Measurements from ENCODE around the gene PPP5C.
A peak's percentile ranks its signal among the peaks of the same experiment; 100 is the strongest.
"Not testable (repeated sequence)": the region's sequence is repeated elsewhere in the genome, so short reads cannot be mapped to it uniquely, and the experiment has no call there.

Gene PPP5C, protein sequence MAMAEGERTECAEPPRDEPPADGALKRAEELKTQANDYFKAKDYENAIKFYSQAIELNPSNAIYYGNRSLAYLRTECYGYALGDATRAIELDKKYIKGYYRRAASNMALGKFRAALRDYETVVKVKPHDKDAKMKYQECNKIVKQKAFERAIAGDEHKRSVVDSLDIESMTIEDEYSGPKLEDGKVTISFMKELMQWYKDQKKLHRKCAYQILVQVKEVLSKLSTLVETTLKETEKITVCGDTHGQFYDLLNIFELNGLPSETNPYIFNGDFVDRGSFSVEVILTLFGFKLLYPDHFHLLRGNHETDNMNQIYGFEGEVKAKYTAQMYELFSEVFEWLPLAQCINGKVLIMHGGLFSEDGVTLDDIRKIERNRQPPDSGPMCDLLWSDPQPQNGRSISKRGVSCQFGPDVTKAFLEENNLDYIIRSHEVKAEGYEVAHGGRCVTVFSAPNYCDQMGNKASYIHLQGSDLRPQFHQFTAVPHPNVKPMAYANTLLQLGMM

DNA sequence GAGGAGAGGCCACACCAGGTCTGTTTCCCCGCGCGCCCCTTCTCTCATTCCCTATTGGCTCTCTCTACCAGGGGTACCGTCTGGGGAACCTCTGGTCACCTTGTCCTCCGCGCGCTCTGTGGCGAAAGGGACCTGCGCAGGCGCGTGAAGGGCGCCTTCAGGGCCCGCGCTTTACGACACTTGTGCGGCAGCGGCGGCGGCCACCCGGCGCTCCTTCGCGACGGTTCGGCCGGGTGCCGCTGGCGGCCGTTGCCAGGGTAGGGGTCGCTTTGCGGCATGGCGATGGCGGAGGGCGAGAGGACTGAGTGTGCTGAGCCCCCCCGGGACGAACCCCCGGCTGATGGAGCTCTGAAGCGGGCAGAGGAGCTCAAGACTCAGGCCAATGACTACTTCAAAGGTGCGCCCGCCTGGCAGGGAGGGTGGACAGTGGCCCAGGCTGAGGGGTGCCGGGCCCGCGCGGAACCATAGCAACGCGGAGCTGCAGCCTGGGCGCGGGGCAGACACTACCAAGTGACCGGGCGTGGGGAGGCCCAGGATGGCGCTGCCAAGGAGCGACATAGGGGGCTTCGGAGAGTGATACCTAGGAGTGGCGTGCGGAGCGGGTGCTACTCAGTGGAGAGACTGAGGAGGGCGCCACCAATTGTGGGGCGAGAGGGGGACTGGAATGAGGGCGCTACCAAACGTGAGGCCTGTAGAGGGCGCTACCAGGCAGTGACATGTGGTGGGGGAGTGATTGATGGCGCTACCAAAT lies at the start of gene PPP5C:
TSS of gene PPP5C (plus strand) at position 267 of the 751 bp plus-strand sequence. CDS start at position 277, 10 bp downstream.
- DNase-seq (ENCODE audit: low read depth in 3 of 3, low spot score in 1 of 3): peak; percentile 63 to 77 (median 69)

DNA sequence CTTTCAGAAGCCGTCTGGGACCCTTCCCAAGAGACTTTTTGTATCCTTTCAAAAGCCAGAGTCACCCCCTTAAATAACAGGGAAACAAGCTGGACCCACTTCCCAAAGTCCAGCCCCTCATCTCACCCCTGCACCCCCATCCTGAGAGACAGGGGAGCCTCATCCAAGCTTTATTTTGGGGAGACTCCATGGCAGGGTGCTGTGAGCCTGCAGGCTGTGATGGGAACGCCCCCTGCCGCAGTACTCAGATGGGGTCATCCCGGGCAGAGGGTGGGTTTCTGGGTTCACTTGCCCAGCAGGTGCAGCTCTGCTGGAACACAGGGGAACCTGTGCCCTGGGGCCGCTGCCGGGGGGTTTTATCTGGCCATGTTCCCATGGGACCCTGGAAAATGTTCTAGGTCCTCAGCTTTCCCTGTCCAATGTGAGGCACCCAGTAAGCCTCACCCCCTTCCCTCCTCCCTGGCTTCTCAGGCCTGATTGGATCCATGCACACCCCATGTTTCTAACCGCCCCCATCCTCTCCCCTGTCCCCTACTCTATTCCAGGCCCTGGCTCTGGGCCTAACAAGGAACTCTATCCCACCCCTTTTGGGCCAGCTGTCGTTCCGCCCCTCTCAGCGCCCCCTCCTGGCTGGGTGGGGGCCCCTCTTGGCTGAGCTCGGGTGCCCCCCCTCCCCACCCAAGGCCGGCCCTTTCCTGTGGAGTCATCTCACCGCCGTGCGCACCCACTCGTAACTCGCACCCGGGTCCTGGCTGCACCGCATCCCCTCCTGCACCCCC lies 49.0 kb upstream of the PPP5C start:
- DNase-seq (ENCODE audit: low read depth in 3 of 3, low spot score in 1 of 3): no peak

DNA sequence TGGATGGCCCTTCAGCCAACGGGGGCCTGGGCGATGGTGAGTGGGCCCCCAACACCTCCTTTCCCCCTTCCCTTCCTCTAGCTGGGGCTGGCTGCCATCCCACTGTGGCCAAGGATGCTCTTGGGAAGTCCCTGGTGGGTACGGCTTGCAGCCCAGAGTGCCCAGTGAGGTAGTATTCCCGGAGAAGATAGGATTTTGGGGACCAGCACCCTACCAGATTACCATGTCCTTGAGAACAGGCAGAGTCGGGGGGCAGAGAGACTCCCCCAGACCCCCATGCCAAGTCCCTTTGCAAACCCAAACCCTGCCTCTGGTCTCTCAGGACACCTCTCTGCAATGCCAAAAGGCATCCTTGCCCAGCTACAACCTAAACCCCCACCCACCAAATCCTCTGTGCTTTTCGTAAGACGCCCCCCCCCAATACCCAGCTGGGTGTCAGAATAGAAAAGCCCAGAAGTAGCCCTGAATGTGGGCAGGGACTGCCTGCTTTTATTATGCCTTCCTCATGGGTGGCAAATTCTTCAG lies 48.3 kb upstream of the PPP5C start:
- DNase-seq (ENCODE audit: low read depth in 3 of 3, low spot score in 1 of 3): no peak

DNA sequence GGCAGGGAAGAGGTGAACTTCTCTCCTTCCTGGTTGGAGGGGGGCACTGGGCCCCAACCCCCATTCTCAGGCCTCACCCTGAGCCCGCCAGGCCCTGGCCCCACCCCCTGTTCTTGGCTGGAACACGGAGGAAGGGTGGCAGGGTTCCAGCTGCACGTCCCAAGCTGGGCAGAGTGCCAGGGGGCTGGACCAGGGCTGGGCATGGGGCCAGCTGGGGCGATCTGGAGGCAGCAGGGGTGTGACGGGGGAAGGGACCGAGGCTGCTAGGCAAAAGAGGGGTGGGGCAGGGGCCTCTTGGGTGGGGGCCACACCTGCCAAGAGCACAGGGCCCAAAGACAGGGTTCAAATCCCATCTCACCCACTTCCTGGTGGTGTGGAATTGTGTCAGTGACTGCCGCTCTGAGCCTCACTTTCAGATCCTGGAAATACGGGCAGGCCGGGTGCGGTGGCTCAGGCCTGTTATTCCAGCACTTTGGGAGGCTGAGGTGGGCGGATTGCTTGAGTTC lies 47.8 kb upstream of the PPP5C start:
- DNase-seq (ENCODE audit: low read depth in 3 of 3, low spot score in 1 of 3): no peak

DNA sequence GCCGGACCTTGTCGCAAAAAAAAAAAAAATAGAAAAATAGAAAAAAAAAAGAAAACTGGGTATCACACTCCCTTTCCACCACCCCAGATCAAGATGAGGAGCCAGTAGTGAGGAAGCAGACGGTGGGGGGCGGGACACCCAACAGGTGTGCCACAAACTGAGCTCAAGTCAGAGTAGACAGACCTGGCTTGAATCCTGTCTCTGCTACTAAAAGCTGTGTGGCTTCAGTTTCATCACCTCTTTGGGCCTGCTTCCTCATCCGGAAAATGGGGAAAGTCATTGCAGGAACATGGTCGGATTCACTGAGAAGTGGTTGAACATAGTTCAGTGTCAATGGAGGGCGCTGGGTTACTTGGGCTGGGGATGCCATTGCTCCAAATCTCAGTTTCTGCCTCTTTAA lies 47.2 kb upstream of the PPP5C start:
- no peak for DNase-seq (ENCODE audit: low read depth in 3 of 3, low spot score in 1 of 3)

DNA sequence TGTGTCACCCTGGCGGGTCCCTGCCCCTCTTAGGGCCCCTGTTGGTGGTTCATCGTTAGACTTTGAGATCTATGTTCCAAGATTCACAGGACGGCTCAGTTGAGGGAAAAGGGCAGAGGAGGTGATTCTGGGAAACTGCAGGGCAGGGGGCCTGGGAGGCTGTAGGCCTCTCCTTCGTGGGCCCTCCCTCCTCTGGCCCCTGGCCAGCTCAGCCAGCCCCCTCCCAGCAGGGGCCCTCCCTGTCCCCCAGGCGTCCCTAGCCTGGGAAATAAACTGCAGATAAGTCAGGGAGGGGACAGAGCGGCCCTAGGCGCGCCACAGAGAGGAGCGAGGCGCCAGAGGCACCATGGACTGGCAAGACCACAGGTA lies 43.6 kb upstream of the PPP5C start:
- no peak for DNase-seq (ENCODE audit: low read depth in 3 of 3, low spot score in 1 of 3)

DNA sequence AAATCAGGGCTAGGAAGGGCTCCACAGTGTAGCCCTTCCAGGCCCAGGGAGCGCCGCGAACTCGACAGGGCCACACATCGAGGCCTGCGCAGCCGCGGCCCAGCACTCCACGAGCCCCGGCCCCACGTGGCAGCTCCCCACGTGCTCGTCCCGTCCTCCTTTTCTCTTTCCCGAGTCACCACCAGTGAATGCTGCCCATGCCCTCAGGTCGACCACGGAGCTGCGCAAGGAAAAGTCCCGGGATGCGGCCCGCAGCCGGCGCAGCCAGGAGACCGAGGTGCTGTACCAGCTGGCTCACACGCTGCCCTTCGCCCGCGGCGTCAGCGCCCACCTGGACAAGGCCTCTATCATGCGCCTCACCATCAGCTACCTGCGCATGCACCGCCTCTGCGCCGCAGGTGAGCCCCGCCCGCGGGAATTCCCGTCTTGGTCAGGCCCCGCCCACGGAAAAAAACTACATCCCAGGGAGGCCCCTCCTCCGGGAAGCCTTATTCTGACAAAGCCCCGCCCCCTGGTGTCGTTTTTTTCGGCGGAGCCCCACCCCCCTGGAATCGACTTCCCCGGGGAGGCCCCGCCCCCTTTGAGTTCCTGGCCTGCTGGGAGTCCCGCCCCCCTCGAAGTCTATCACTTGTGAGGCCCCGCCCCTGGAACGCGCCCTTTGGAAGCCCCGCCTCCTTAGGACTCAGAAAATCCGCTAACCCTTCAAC lies 43.0 kb upstream of the PPP5C start:
- DNase-seq (ENCODE audit: low read depth in 3 of 3, low spot score in 1 of 3): no peak

DNA sequence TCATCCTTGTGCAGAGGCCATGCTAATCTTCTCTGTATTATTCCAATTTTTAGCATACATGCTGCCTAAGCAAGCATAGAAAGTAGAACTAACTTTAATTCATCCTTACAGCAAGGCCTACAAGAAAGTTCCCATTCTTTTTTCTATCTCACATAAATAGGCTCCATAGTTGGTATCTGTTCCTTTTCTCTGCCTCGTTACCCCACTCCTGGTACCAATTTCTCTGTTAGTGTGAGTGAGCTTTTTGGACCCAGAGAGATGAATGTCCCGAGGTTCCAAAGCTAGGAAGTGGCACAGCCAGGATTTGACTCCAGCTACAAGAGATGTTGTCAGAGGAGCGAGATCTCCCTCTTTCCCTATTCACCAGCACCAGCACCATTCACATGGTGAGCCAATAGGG lies 40.4 kb upstream of the PPP5C start:
- DNase-seq (ENCODE audit: low read depth in 3 of 3, low spot score in 1 of 3): no peak

DNA sequence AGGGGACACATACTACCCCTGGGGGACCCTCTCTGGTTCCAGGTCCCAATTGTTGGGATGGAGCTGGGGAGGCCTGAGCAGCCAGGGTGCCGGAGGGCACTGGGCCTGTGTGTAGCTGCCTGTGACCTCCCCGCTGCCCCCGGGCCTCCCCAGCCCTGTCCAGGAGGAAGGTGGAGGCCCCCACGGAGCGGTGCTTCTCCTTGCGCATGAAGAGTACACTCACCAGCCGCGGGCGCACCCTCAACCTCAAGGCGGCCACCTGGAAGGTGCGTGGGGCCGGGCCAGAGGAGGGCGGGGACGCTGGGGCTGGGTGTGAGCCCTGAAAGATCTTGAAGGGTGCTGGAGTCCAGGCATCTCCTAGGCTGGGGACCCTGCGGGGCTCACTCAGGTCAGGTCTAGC lies 38.4 kb upstream of the PPP5C start:
- no peak for DNase-seq (ENCODE audit: low read depth in 3 of 3, low spot score in 1 of 3)

DNA sequence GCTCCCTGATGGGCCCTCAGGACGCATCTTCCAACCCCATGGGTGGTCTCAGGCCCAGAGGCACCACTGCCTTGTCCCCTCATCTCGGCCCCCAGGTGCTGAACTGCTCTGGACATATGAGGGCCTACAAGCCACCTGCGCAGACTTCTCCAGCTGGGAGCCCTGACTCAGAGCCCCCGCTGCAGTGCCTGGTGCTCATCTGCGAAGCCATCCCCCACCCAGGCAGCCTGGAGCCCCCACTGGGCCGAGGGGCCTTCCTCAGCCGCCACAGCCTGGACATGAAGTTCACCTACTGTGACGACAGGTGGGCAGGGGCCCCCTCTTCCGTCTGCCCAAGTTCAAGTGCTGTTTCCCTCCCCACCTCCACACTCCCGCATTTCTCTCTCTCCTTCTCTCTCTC lies 37.8 kb upstream of the PPP5C start:
- no peak for DNase-seq (ENCODE audit: low read depth in 3 of 3, low spot score in 1 of 3)

DNA sequence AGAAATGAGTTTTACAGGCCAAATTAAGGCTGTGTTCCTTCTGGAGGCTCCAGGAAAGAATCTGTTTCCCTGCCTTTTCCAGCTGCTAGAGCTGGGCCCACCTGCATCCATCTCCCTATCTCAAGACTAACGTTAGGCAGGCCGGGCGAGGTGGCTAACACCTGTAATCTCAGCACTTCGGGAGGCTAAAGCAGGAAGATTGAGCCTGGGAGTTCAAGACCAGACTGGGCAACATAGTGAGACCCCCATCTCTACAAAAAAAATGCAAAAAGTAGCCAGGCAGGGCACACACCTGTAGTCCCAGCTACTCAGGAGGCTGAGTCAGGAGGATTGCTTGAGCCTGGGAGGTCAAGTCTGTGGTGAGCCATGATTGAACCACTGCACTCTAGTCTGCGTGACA lies 35.4 kb upstream of the PPP5C start:
- no peak for DNase-seq (ENCODE audit: low read depth in 3 of 3, low spot score in 1 of 3)

DNA sequence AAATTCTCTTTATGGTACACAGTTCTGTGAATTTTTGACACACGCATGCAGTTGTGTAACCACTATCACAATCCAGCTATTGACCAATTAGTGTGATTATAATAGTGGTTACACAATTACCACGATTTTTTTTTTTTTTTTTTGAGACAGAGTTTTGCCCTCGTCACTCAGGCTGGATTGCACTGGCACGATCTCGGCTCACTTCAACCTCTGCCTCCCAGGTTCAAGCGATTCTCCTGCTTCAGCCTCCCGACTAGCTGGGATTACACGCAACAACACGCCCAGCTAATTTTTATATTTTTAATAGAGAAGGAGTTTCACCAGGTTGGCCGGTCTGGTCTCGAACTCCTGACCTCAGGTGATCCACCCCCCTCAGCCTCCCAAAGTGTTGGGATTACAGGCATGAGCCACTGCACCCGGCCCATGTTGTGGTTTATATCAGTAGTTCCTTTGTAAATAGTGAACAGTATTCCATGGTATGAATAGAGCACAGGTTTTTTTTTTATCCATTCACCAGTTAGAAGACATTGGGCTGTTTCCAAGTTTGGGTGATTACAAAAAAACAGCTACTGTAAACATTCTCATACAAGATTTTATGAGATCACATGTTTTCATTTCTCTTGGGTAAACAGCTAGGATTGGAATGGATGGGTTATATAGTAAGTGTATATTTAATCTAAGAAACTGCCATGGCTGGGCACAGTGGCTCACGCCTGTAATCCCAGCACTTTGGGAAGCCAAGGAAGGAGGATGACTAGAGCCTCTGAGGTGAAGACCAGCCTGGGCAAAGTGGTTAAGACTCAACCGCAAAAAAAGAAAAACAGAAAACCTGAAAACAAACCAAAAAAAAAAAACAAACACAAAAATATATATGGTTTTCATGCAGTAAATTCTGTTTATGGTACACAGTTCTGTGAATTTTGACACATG lies 33.1 kb upstream of the PPP5C start:
- DNase-seq (ENCODE audit: low read depth in 3 of 3, low spot score in 1 of 3): not testable (repeated sequence)

DNA sequence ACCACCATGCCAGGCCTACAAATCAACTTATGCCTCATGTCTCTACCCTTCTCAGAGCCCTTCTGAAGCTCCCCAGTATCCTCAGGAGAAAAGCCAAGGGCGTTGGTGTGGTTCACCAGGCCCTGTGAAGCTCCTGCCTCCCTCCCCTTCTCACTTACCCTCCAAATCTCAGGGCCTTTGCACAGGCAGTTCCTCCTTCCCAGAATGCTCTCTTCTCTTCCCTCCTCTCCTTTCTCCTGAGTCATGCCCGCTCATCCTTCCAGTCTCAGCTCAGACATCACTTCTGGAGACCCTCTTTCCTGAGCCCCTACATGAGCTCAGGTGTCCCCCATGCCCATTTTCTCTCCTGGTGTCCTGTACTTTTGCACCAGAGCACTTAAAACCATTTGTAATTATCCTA lies 29.5 kb upstream of the PPP5C start:
- DNase-seq (ENCODE audit: low read depth in 3 of 3, low spot score in 1 of 3): no peak

DNA sequence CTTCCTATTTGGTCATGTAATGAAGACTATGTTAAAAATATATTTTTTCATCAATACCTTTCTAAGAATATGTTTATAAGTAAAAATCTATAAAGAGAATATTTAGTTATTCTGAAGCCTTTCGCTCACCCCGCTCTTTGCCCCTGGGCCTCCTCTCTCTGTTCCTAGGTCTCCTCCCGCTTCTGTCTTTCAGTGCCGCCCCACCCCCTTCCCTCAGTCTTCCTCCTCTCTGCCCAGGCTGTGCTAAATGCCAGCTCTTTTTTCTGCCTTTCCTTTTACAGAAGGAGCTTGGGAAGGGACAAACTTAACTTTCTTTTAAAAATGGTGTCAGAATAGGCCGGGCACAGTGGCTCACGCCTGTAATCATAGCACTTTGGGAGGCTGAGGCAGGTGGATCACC lies 27.3 kb upstream of the PPP5C start:
- DNase-seq (ENCODE audit: low read depth in 3 of 3, low spot score in 1 of 3): no peak

DNA sequence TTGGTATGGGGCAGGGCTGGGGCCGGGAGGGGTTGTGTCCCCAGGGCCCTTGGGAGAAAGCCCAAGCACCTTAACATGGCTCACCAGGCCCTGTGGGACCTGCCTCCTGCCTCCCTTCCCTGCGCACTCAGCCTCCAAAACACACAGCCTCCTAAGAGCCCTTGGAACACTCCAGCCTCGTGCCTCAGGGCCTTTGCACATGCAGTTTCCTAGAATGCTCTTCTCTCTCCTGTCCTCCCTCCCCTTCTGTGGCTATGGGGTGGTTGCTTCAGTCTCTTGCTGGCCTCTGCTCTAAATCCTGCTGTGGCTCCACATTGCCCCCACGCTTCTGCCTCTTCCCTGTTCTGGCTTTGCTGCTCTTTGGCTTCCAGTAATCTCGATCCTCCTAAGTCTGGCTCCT lies 26.3 kb upstream of the PPP5C start:
- DNase-seq (ENCODE audit: low read depth in 3 of 3, low spot score in 1 of 3): no peak

DNA sequence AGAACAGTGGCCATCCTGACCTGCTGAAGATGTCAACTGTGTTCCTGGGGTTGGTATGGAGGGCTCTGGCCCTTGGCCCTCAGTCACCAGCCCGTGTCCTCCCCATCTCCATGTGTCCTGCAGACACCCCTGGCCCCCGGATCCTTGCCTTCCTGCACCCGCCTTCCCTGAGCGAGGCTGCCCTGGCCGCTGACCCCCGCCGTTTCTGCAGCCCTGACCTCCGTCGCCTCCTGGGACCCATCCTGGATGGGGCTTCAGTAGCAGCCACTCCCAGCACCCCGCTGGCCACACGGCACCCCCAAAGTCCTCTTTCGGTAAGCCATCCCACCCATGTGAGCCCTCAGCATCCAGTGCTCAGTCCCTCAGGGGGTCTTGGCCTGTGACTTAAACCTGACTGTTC lies 25.2 kb upstream of the PPP5C start:
- no peak for DNase-seq (ENCODE audit: low read depth in 3 of 3, low spot score in 1 of 3)

DNA sequence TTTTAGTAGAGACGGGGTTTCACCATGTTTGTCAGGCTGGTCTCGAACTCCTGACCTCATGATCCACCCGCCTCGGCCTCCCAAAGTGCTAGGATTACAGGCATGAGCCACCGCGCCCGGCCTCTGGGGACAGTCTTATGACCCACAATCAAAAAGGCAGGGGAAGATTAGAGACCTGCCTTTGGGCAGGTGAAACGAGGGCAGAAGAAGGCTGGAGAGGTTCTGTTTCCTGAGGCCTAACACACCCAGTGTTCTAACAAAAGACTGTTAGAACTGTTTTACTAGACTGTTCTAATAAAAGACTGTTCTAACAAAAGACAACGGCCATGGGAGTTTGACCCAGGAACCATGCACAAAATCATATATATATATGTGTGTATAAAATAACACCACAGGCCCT lies 23.7 kb upstream of the PPP5C start:
- not testable (repeated sequence) for DNase-seq (ENCODE audit: low read depth in 3 of 3, low spot score in 1 of 3)

DNA sequence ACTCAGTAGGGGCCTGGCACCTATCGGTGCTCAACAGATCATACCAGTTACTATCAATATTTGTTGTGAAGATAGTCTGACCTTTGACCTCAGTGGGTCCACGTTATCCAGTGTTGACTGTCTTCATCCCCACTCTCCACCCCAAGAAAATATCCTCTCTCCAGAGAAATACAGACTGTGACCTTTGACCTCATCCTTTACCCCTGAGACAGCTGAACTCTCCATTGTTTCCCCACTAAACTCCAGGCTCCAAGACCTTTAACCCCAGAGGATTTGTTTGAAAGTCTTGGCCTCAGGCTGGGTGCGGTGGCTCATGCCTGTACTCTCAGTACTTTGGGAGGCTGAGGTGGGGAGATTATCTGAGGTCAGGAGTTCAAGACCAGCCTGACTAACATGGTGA lies 22.6 kb upstream of the PPP5C start:
- no peak for DNase-seq (ENCODE audit: low read depth in 3 of 3, low spot score in 1 of 3)

DNA sequence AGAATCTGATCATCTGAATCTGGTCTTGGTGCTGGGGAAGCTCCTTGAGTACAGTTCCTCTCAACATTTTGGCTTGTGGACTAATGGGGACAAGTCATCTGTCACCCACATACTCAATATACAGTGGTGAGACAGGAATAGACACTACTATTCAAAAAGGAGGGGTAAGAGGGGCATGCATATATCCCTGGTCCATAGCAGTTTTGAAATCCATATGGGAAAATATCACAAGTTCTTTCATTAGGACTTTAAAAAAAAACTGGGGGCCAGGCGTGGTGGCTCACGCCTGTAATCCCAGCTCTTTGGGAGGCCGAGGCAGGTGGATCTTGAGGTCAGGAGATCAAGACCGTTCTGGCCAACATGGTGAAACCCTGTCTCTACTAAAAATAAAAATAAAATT lies 20.3 kb upstream of the PPP5C start:
- no peak for DNase-seq (ENCODE audit: low read depth in 3 of 3, low spot score in 1 of 3)

DNA sequence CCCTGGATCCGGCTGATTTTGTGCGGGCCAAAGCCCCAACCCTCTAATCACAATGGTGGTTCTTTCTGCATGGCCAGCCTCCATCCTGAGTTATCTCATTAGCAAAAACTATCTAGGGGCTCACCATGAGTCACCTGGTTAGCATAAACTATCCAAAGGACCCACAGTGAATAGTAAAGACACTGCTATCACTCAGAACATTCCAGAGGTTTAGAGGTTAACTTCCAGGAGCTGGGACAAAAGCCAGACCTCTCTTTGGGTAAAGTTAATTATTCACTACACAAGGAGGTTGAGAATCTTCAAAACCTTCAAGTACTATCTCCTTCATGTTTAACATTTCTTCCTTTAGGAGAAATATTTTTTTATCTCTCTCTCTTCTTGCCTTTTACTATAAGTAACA lies 18.8 kb upstream of the PPP5C start:
- DNase-seq (ENCODE audit: low read depth in 3 of 3, low spot score in 1 of 3): no peak

Data from stimulated activated CD4-positive, alpha-beta T cell treated with anti-CD3 and anti-CD28 coated beads, TNF-alpha, amount 100 ng/mL, for 1 hour (primary cell).